Small intestine (tissue), 7 donors: Measurements from ENCODE around the gene OR5C1. TPM values are rescaled to one million over a fixed set of nuclear protein-coding genes. Genes with fewer than 3 reads are reported as not detected.

ENCODE experiments used
- DNase-seq, 2 donors: peaks; one replicate each; pipeline versions ENCODE4 v3.0.0 to v3.0.0-alpha.2; 2013
- FAIRE-seq: peaks from 2 replicates; lab custom pipeline; 2012; peaks lifted over from hg19 to GRCh38; lab: Jason Lieb, UNC
- H3K27ac ChIP-seq, 3 donors: one replicate each; pipeline ENCODE4 v1.5.1; 2013; ENCODE audit warnings: low read length in 2 of 3, mild to moderate bottlenecking in 2 of 3, control low read depth in 1 of 3, inconsistent platforms in 1 of 3, low read depth in 1 of 3, moderate library complexity in 1 of 3
- H3K27me3 ChIP-seq, 3 donors: one replicate each; pipeline ENCODE4 v1.6.1; 2013; ENCODE audit warnings: low read length in 3 of 3, inconsistent platforms in 1 of 3; ENCODE audit not compliant: control insufficient read depth in 3 of 3, insufficient read depth in 3 of 3
- H3K36me3 ChIP-seq, 3 donors: one replicate each; pipeline ENCODE4 v1.6.1; 2013; ENCODE audit warnings: low read length in 3 of 3, inconsistent platforms in 1 of 3, low read depth in 1 of 3, mild to moderate bottlenecking in 1 of 3, moderate library complexity in 1 of 3; ENCODE audit not compliant: control insufficient read depth in 3 of 3, insufficient read depth in 2 of 3
- H3K4me1 ChIP-seq, 3 donors: one replicate each; pipeline ENCODE4 v1.6.1; 2013; ENCODE audit warnings: low read length in 2 of 3, inconsistent platforms in 1 of 3, low read depth in 1 of 3, mild to moderate bottlenecking in 1 of 3, moderate library complexity in 1 of 3; ENCODE audit not compliant: control insufficient read depth in 3 of 3, insufficient read depth in 2 of 3
- H3K4me3 ChIP-seq, 3 donors: one replicate each; pipeline ENCODE4 v1.5.1; 2013; ENCODE audit warnings: low read length in 3 of 3, control low read depth in 1 of 3, inconsistent platforms in 1 of 3, low read depth in 1 of 3, mild to moderate bottlenecking in 1 of 3, moderate library complexity in 1 of 3
- H3K9me3 ChIP-seq, 2 donors: one replicate each; pipeline ENCODE4 v1.6.1; 2013; ENCODE audit warnings: low read depth in 1 of 2, low read length in 1 of 2; ENCODE audit not compliant: control insufficient read depth in 2 of 2, insufficient read depth in 1 of 2
- WGBS, 3 donors: extraction: QIAGEN DNeasy Blood & Tissue Kit; methylation state at CpG; one replicate each; pipeline ENCODE4 v1.1.7; 2013; 5-methylcytosine and 5-hydroxymethylcytosine counted together
- polyA plus RNA-seq, 4 donors: library from polyadenylated mRNA; stranded (reverse) in 3 of 4; unstranded in 1 of 4; fragments of 200-250 nt in 3 of 4; fragments of 120-200 nt in 1 of 4; gene quantifications; one replicate each; pipeline versions ENCODE4 v1.2.1 to v1.2.3, GENCODE V29; 2013
- donor health status: healthy with polysubstance abuse.
- donor health status: control.
- donor health status: control.
- donor health status: Bipolar disorder and iron deficiency.
- donor health status: healthy.

OR5C1 gene
- polyA plus RNA-seq, 4 donors, result not detected

GRCh38 chr9:122781671-122782070, 7.1 kb upstream of the OR5C1 start:
- WGBS, 3 donors, result 44 to 70% (median 64%) methylated on average over 3 of the region's 3 CpGs
- FAIRE-seq, result no peak

GRCh38 chr9:122785269-122785668, 3.5 kb upstream of the OR5C1 start:
- H3K27me3 ChIP-seq, result no peaks in the 10 kb centered on the region
- DNase-seq, result no peak
- no peak overlapping the region for H3K27ac ChIP-seq
- no peaks in the 10 kb centered on the region for H3K4me1 ChIP-seq
- no peaks in the 10 kb centered on the region for H3K9me3 ChIP-seq
- no peak for FAIRE-seq
- no peak overlapping the region for H3K4me3 ChIP-seq
- no peaks in the 10 kb centered on the region for H3K36me3 ChIP-seq

More at GRCh38 chr9:122781671-122782070, 7.1 kb upstream of the OR5C1 start:
- no peak overlapping the region for H3K27ac ChIP-seq
- no peak overlapping the region for H3K4me3 ChIP-seq
- no peak for DNase-seq
- H3K4me1 ChIP-seq, result no peaks in the 10 kb centered on the region
- H3K36me3 ChIP-seq, result no peaks in the 10 kb centered on the region
- no peaks in the 10 kb centered on the region for H3K27me3 ChIP-seq
- no peaks in the 10 kb centered on the region for H3K9me3 ChIP-seq

- H3K4me3 ChIP-seq, result no peak overlapping the region
- DNase-seq, result no peak
- no peak for FAIRE-seq
- H3K27me3 ChIP-seq, result no peaks in the 10 kb centered on the region
- H3K4me1 ChIP-seq, result no peaks in the 10 kb centered on the region
- 86 to 97% (median 89%) methylated on average over 4 of the region's 4 CpGs for WGBS, 3 donors
- no peak overlapping the region for H3K27ac ChIP-seq
- H3K9me3 ChIP-seq, result no peaks in the 10 kb centered on the region
- no peaks in the 10 kb centered on the region for H3K36me3 ChIP-seq
These were observed 2.4 kb upstream of the OR5C1 start for GRCh38 chr9:122786338-122786737.

GRCh38 chr9:122789256-122790046, 718 bp downstream of the OR5C1 start:
- Histone ChIP-seq H3K27ac (no peak overlapping the region), H3K4me3 (no peak overlapping the region)
- 93 to 95% (median 95%) methylated on average over 28 of the region's 28 CpGs for WGBS, 3 donors

GRCh38 chr9:122791872-122792669, 3.3 kb downstream of the OR5C1 start:
- Histone ChIP-seq H3K4me1 (no peaks in the 10 kb centered on the region), H3K27ac (no peak overlapping the region), H3K4me3 (no peak overlapping the region), H3K9me3 (no peaks in the 10 kb centered on the region), H3K27me3 (no peaks in the 10 kb centered on the region), H3K36me3 (no peaks in the 10 kb centered on the region)
- 84 to 92% (median 91%) methylated on average over 5 of the region's 5 CpGs for WGBS, 3 donors
- DNase-seq (no peak), FAIRE-seq (no peak)

More at GRCh38 chr9:122789256-122790046, 718 bp downstream of the OR5C1 start:
- FAIRE-seq (no peak), DNase-seq (no peak)
- no peaks in the 10 kb centered on the region for H3K36me3 ChIP-seq
- H3K9me3 ChIP-seq, result no peaks in the 10 kb centered on the region
- no peaks in the 10 kb centered on the region for H3K27me3 ChIP-seq
- H3K4me1 ChIP-seq, result no peaks in the 10 kb centered on the region

GRCh38 chr9:122797316-122798063, 8.8 kb downstream of the OR5C1 start:
- H3K36me3 ChIP-seq, result no peaks in the 10 kb centered on the region
- no peaks in the 10 kb centered on the region for H3K9me3 ChIP-seq
- no peaks in the 10 kb centered on the region for H3K27me3 ChIP-seq
- H3K4me1 ChIP-seq, result no peaks in the 10 kb centered on the region
- no peak overlapping the region for H3K4me3 ChIP-seq
- DNase-seq (no peak), FAIRE-seq (no peak)
- H3K27ac ChIP-seq, result no peak overlapping the region
- 78 to 84% (median 83%) methylated on average over 6 of the region's 6 CpGs for WGBS, 3 donors

- Histone ChIP-seq H3K4me1 (no peaks in the 10 kb centered on the region), H3K27me3 (no peaks in the 10 kb centered on the region), H3K36me3 (no peaks in the 10 kb centered on the region), H3K4me3 (no peak within 1 kb of the TSS), H3K27ac (no peak within 1 kb of the TSS), H3K9me3 (no peaks in the 10 kb centered on the region)
- FAIRE-seq, result no peak
- WGBS, 3 donors, result 94 to 95% (median 94%) methylated on average over 30 of the region's 30 CpGs
- no peak for DNase-seq
These were observed 11.6 kb downstream of the OR5C1 start, which contains the start of gene OR1K1 for GRCh38 chr9:122800066-122801060. Gene OR1K1, plus strand, starts transcription at chr9:122800123. Its CDS starts 0 bp downstream, at chr9:122800123.
